ENCODE data around the gene SCARF2.
A peak's percentile ranks its signal among the peaks of the same experiment; 100 is the strongest.

GRCh38 chr22:20430720-20431510, 6.7 kb downstream of the SCARF2 start:
- TF ChIP-seq CTCF (conservative IDR thresholded peaks at IDR 0.05): no peak; the same call in 1 of the 2 replicates
- peak; percentile 24; the same call in 1 of the 2 replicates for TF ChIP-seq ZFX (IDR thresholded peaks at IDR 0.05)

All from C4-2B (cell line).